Measurements from ENCODE around the gene CD2BP2. TPM values are rescaled to one million over a fixed set of nuclear protein-coding genes. Genes with fewer than 3 reads are reported as not detected.
"Not testable (repeated sequence)": the region's sequence is repeated elsewhere in the genome, so short reads cannot be mapped to it uniquely, and the experiment has no call there.

The CD2BP2 gene
- total RNA-seq, 4 donors from 2014 or later = 39.1 to 68.5 (median 56.1) TPM

GRCh38 chr16:30349675-30350074, 5.4 kb downstream of the CD2BP2 start:
- whole genome bisulfite sequencing, 2 donors = 45 to 50% methylated on average over 3 of the region's 3 CpGs
- Histone ChIP-seq H3K9me3 (no peaks in the 10 kb centered on the region), H3K27ac (peak overlapping the region; percentile 49 to 73 (median 59)), H3K4me3 (replicated peaks in 1 of 3) (no peak overlapping the region), H3K27me3 (no peaks in the 10 kb centered on the region), H3K4me1 (peaks cover 38 to 46% of the 10 kb centered on the region in 2 donors), H3K36me3 (peaks cover 8 to 14% of the 10 kb centered on the region in 2 donors)
- TF ChIP-seq CTCF (IDR thresholded peaks at IDR 0.05) = no peak
- TF ChIP-seq POLR2A (IDR thresholded peaks at IDR 0.05) = no peak
- peak in 1 of 2 donors; percentile 33 for DNase-seq
- intact Hi-C loops (cut with DNase I) = no loop called here

GRCh38 chr16:30348929-30349328, 6.2 kb downstream of the CD2BP2 start:
- intact Hi-C loops (cut with DNase I) = no loop called here
- 71 to 77% methylated on average over 7 of the region's 7 CpGs for WGBS, 2 donors

GRCh38 chr16:30348113-30348512, 7.0 kb downstream of the CD2BP2 start:
- Histone ChIP-seq H3K4me1 (peaks cover 24 to 32% of the 10 kb centered on the region in 2 donors), H3K27me3 (no peaks in the 10 kb centered on the region), H3K9me3 (no peaks in the 10 kb centered on the region), H3K36me3 (peaks cover 2 to 5% of the 10 kb centered on the region in 2 donors), H3K4me3 (replicated peaks in 1 of 3) (no peak overlapping the region), H3K27ac (no peak overlapping the region)
- no peak for DNase-seq
- TF ChIP-seq POLR2A (IDR thresholded peaks at IDR 0.05) = no peak
- TF ChIP-seq CTCF (IDR thresholded peaks at IDR 0.05) = no peak
- 95 to 97% methylated on average over 8 of the region's 8 CpGs for WGBS, 2 donors
- intact Hi-C loops (cut with DNase I) = no loop called here

More at GRCh38 chr16:30348929-30349328, 6.2 kb downstream of the CD2BP2 start:
- Histone ChIP-seq H3K27me3 (no peaks in the 10 kb centered on the region), H3K36me3 (peaks cover 8 to 14% of the 10 kb centered on the region in 2 donors), H3K4me3 (replicated peaks in 1 of 3) (no peak overlapping the region), H3K9me3 (no peaks in the 10 kb centered on the region), H3K27ac (peak overlapping the region; percentile 49 to 73 (median 59)), H3K4me1 (peaks cover 32 to 41% of the 10 kb centered on the region in 2 donors)
- DNase-seq = no peak
- TF ChIP-seq POLR2A (IDR thresholded peaks at IDR 0.05) (no peak), CTCF (IDR thresholded peaks at IDR 0.05) (no peak)

- TF ChIP-seq POLR2A (IDR thresholded peaks at IDR 0.05) = no peak
- TF ChIP-seq CTCF (IDR thresholded peaks at IDR 0.05) = no peak
- 85 to 92% methylated on average over 3 of the region's 3 CpGs for WGBS, 2 donors
- intact Hi-C loops (cut with DNase I) = no loop called here
- no peak overlapping the region for H3K27ac ChIP-seq
- no peaks in the 10 kb centered on the region for H3K9me3 ChIP-seq
- no peak for DNase-seq
- no peaks in the 10 kb centered on the region for H3K27me3 ChIP-seq
- H3K4me1 ChIP-seq = peaks cover 9 to 14% of the 10 kb centered on the region in 2 donors
- H3K4me3 ChIP-seq (replicated peaks in 1 of 3) = no peak overlapping the region
- no peaks in the 10 kb centered on the region for H3K36me3 ChIP-seq
Observed at GRCh38 chr16:30346286-30346685, 8.8 kb downstream of the CD2BP2 start.

- H3K36me3 ChIP-seq; H3K27ac ChIP-seq; DNase-seq; H3K4me1 ChIP-seq; H3K9me3 ChIP-seq; H3K4me3 ChIP-seq (replicated peaks in 1 of 3); intact Hi-C loops (cut with DNase I); H3K27me3 ChIP-seq: not testable (repeated sequence)
- WGBS, 2 donors = 84 to 89% methylated on average over 11 of the region's 11 CpGs
Observed at GRCh38 chr16:30343491-30343820, 11.7 kb downstream of the CD2BP2 start.

All from thyroid gland (tissue), 4 donors.